Uterus (tissue), 4 donors: ENCODE results near the gene FGF7. TPM values are rescaled to one million over a fixed set of nuclear protein-coding genes. Genes with fewer than 3 reads are reported as not detected.

Experiments
- DNase-seq, 2 donors: peaks; one replicate each; pipeline ENCODE4 v3.0.0-alpha.2; 2019 to 2020
- H3K27ac ChIP-seq, 2 donors: fragments of 200-600 bp; sonication (generic); 1 replicate in 1 of 2; 2 replicates in 1 of 2; pipeline ENCODE4 v1.5.1; 2016 to 2018
- H3K27me3 ChIP-seq, 2 donors: fragments of 200-600 bp; sonication (generic); one replicate each; pipeline ENCODE4 v1.5.1; 2018 to 2019; ENCODE audit warnings: control low read depth in 1 of 2
- H3K36me3 ChIP-seq, 2 donors: fragments of 200-600 bp; sonication (generic); one replicate each; pipeline ENCODE4 v1.5.1; 2019; ENCODE audit warnings: control low read depth in 1 of 2
- H3K4me1 ChIP-seq, 2 donors: fragments of 200-600 bp; sonication (generic); one replicate each; pipeline ENCODE4 v1.5.1; 2018 to 2019; ENCODE audit warnings: control low read depth in 1 of 2
- H3K4me3 ChIP-seq, 2 donors: fragments of 200-600 bp; sonication (generic); 1 replicate in 1 of 2; 2 replicates in 1 of 2; pipeline ENCODE4 v1.5.1; 2018 to 2019; ENCODE audit warnings: mild to moderate bottlenecking in 1 of 2
- H3K9me3 ChIP-seq, 2 donors: fragments of 200-600 bp; sonication (generic); one replicate each; pipeline ENCODE4 v1.5.1; 2019; ENCODE audit warnings: control low read depth in 1 of 2
- CTCF ChIP-seq, 4 experiments: fragments of 200-600 bp in 2 of 4; fragments of 450-650 bp in 2 of 4; sonication (generic) in 2 of 4; IDR thresholded peaks; one replicate each; pipeline ENCODE4 v1.5.1; 2016 to 2019; ENCODE audit warnings: antibody characterized with exemption in 4 of 4, mild to moderate bottlenecking in 2 of 4, moderate library complexity in 1 of 4
- POLR2A ChIP-seq, 2 donors: fragments of 450-650 bp; IDR thresholded peaks; one replicate each; pipeline ENCODE4 v1.6.1; 2016; ENCODE audit warnings: antibody characterized with exemption in 2 of 2, mild to moderate bottlenecking in 1 of 2, moderate library complexity in 1 of 2
- intact Hi-C: fragments of 100-400 bp; cut with DNase I; formaldehyde crosslinking; loops from one replicate; pipeline ENCODE4 v1.15.1; 2023; ENCODE audit warnings: low total_unique reads
- total RNA-seq, 4 donors: library from RNA; depleted of rRNA in 3 of 4; stranded (reverse); fragments of >200 nt in 3 of 4; gene quantifications; one replicate each; pipeline versions ENCODE4 v1.1.0 to v1.2.4, GENCODE V29; 2014 to 2023
- donor health status: DM: yes; HTN: yes; CAD: no.

The FGF7 gene
- total RNA-seq, 4 donors from 2014 or later: 57.6 to 137 (median 102) TPM

DNA sequence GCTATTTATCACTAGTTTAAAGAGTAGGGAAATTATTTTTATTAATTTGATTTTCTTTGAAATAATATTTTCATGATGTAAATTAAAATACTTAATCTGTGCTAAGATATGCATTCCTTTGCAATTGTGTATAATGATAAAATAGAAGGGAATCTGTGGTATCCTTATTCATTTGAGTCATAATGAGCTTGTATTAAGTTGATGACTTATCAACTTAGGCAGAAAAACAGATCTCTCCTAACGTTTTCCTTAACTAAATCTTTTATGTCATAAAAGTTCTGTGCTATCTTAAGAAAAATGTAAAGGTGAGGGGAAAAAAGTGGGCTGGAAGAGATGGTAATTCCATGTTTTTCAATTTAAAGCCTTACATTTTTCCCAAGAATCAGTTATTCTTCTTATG is 1.9 kb downstream of the FGF7 start:
- peak overlapping the region; percentile 45 to 46 for H3K4me3 ChIP-seq
- H3K27ac ChIP-seq: peak overlapping the region; percentile 75 to 85
- intact Hi-C loops: no loop called here

DNA sequence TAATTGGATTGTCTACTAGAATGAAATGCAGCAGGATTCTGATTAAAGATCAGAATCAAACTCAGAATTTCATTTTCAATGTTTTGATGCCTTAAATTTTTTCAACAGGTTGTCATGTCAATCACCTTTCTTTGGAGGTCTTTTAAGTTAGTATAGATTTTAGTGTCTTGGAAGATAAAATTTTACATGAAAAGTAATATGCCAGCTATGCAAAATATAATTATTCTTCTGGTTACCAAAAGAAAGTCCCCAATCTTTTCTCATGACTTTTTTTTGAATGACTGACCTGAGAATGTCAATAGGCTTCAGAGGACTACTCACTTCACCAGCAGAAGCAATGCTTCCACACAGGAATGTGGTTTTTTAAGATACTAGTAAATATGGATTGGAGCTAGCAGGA is 4.3 kb downstream of the FGF7 start:
- no peak for DNase-seq
- no peaks in the 10 kb centered on the region for H3K4me1 ChIP-seq
- no peaks in the 10 kb centered on the region for H3K9me3 ChIP-seq
- no peak for TF ChIP-seq CTCF (IDR thresholded peaks at IDR 0.05)
- TF ChIP-seq POLR2A (IDR thresholded peaks at IDR 0.05): no peak
- intact Hi-C loops: no loop called here
- peak overlapping the region; percentile 75 to 85 for H3K27ac ChIP-seq
- no peaks in the 10 kb centered on the region for H3K36me3 ChIP-seq
- H3K4me3 ChIP-seq: peak overlapping the region; percentile 45 to 46
- no peaks in the 10 kb centered on the region for H3K27me3 ChIP-seq

More for the DNA sequence above, 1.9 kb downstream of the FGF7 start:
- Histone ChIP-seq H3K27me3 (no peaks in the 10 kb centered on the region), H3K36me3 (no peaks in the 10 kb centered on the region), H3K9me3 (no peaks in the 10 kb centered on the region), H3K4me1 (no peaks in the 10 kb centered on the region)
- TF ChIP-seq CTCF (IDR thresholded peaks at IDR 0.05) (no peak), POLR2A (IDR thresholded peaks at IDR 0.05) (no peak)
- DNase-seq: no peak

DNA sequence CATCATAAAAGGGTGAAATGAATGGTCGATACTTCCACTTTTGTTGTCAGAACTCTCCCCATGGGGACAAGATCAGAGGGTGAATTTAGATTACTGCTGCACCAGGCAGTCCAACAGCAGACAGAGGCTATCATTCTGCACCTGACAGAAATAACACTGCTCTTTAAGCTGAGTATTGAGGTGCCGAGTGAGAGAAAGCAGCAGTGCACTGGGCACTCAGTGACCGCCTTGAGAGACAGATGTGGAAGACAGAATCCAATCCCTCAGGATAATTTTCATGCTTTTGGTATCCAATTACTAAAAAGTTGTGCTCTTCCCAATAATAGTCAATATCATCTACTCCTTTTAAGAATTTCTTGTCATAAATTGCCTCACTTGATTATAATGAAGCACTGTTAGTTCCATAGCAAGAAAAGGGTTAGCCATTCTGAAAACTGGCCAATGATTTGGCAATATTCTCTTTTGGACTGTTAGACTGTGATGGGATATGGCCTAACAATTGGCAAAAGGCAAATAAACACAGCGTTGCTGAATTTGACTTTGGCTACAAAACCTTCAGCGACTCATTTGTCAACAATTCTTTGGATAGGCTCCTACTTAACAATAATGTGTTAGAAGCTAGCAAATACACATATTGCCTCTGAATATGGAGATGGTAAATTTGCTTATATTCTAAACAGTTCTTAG is 5.5 kb downstream of the FGF7 start:
- intact Hi-C loops: no loop called here
- Histone ChIP-seq H3K27ac (peak overlapping the region; percentile 75 to 85), H3K36me3 (no peaks in the 10 kb centered on the region), H3K9me3 (no peaks in the 10 kb centered on the region), H3K4me3 (peak overlapping the region in 1 of 2 donors; percentile 46), H3K4me1 (no peaks in the 10 kb centered on the region), H3K27me3 (no peaks in the 10 kb centered on the region)
- DNase-seq: no peak
- TF ChIP-seq CTCF (IDR thresholded peaks at IDR 0.05) (no peak), POLR2A (IDR thresholded peaks at IDR 0.05) (no peak)

GRCh38 chr15:49430046-49430445 is 7.0 kb downstream of the FGF7 start:
- H3K27me3 ChIP-seq: no peaks in the 10 kb centered on the region
- H3K4me1 ChIP-seq: no peaks in the 10 kb centered on the region
- TF ChIP-seq CTCF (IDR thresholded peaks at IDR 0.05) (no peak), POLR2A (IDR thresholded peaks at IDR 0.05) (no peak)
- no peaks in the 10 kb centered on the region for H3K9me3 ChIP-seq
- intact Hi-C loops: no loop called here
- peak overlapping the region; percentile 75 to 85 for H3K27ac ChIP-seq
- no peak overlapping the region for H3K4me3 ChIP-seq
- H3K36me3 ChIP-seq: no peaks in the 10 kb centered on the region
- no peak for DNase-seq

DNA sequence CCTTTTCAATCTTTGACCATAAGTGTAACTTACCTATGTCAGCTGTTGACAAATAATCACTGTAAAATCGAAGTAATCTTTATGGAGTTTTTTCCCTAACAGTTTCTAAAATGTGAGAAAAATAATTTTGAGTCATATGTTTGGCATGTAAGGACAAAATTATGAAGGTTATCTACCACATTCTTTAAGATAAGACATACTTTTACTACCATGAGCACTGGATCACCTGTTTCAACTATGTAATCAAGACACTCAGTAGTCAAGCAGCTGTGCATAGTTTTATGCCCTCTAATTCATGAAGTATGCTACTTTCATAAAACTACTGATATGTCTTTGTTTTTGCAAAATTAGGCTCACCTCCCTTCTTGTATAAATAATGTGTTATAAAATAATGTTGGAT is 12.1 kb downstream of the FGF7 start:
- intact Hi-C loops: no loop called here
- TF ChIP-seq POLR2A (IDR thresholded peaks at IDR 0.05) (no peak), CTCF (IDR thresholded peaks at IDR 0.05) (no peak)
- H3K4me1 ChIP-seq: no peaks in the 10 kb centered on the region
- no peaks in the 10 kb centered on the region for H3K36me3 ChIP-seq
- H3K27ac ChIP-seq: peak overlapping the region; percentile 7 to 73
- no peak for DNase-seq
- no peaks in the 10 kb centered on the region for H3K9me3 ChIP-seq
- no peak overlapping the region for H3K4me3 ChIP-seq
- H3K27me3 ChIP-seq: no peaks in the 10 kb centered on the region
